ENCODE data around the gene MRPS17.

- TF ChIP-seq POLR2AphosphoS5 (IDR thresholded peaks at IDR 0.05; ENCODE audit: low read depth, low read length): no peak
- no peak for TF ChIP-seq POLR2A (IDR thresholded peaks at IDR 0.05; ENCODE audit: low read depth, low read length)
Observed at GRCh38 chr7:55992346-55992745, 40.7 kb downstream of the MRPS17 start.

Measured in GM12892 (cell line).